Heart left ventricle (tissue), 16 donors: ENCODE results near the gene ERBB4. TPM values are rescaled to one million over a fixed set of nuclear protein-coding genes. Genes with fewer than 3 reads are reported as not detected.

Experiments used
- ATAC-seq, 4 donors: fragments of 200-7000 bp; cut with Tn5 transposase; one replicate each; pipeline ENCODE4 v1.9.1; 2020 to 2022; ENCODE audit warnings: moderate library complexity in 4 of 4, mild to moderate bottlenecking in 3 of 4, moderate number of reproducible peaks in 1 of 4
- DNase-seq, 5 donors: peaks; one replicate each; pipeline ENCODE4 v3.0.0-alpha.2; 2020
- H3K27ac ChIP-seq, 12 donors: fragments of 200-600 bp; sonication (generic) in 4 of 12; one replicate each; pipeline versions ENCODE4 v1.5.0 to v1.8.0; 2016 to 2022; ENCODE audit warnings: mild to moderate bottlenecking in 2 of 12
- H3K27me3 ChIP-seq, 9 donors: fragments of 200-600 bp; sonication (generic) in 2 of 9; one replicate each; pipeline versions ENCODE4 v1.5.1 to v1.8.0; 2016 to 2022; ENCODE audit warnings: mild to moderate bottlenecking in 3 of 9
- H3K36me3 ChIP-seq, 9 donors: fragments of 200-600 bp; sonication (generic) in 2 of 9; one replicate each; pipeline versions ENCODE4 v1.5.0 to v1.8.0; 2018 to 2022; ENCODE audit warnings: mild to moderate bottlenecking in 2 of 9
- H3K4me1 ChIP-seq, 12 donors: fragments of 200-600 bp; sonication (generic) in 4 of 12; one replicate each; pipeline versions ENCODE4 v1.5.0 to v1.8.0; 2016 to 2022; ENCODE audit warnings: mild to moderate bottlenecking in 3 of 12
- H3K4me3 ChIP-seq, 12 donors: fragments of 200-600 bp; sonication (generic) in 4 of 12; one replicate each; pipeline versions ENCODE4 v1.5.0 to v1.8.0; 2017 to 2022; ENCODE audit warnings: mild to moderate bottlenecking in 9 of 12, moderate library complexity in 4 of 12
- H3K9me3 ChIP-seq, 12 donors: fragments of 200-600 bp; sonication (generic) in 4 of 12; one replicate each; pipeline versions ENCODE4 v1.5.0 to v1.8.0; 2016 to 2022; ENCODE audit warnings: mild to moderate bottlenecking in 1 of 12
- POLR2A ChIP-seq, 2 donors: fragments of 450-650 bp; IDR thresholded peaks; one replicate each; pipeline ENCODE4 v1.6.1; 2017; ENCODE audit warnings: antibody characterized with exemption in 2 of 2, mild to moderate bottlenecking in 2 of 2, moderate library complexity in 2 of 2
- WGBS, 4 donors: extraction: QIAGEN DNeasy Blood & Tissue Kit in 2 of 4; methylation state at CpG; one replicate each; pipeline versions ENCODE4 v1.1.5 to v1.1.7; 2013 to 2018; 5-methylcytosine and 5-hydroxymethylcytosine counted together
- intact Hi-C, 10 donors: fragments of 100-400 bp; cut with DNase I; formaldehyde crosslinking; loops; one replicate each; pipeline versions ENCODE4 v1.11.1 to v1.14.2; 2022
- polyA plus RNA-seq, 2 donors: library from polyadenylated mRNA; stranded (reverse); fragments of 200-250 nt; gene quantifications; one replicate each; pipeline ENCODE4 v1.2.3, GENCODE V29; 2013
- total RNA-seq, 9 donors: library from RNA; depleted of rRNA in 2 of 9; stranded (reverse); fragments of >200 nt in 2 of 9; fragmentation: NEBNext Ultra II Directional in 3 of 9; extraction: Animal tissue kit (Norgen Biotek cat#: 25700) in 3 of 9; gene quantifications; one replicate each; pipeline versions ENCODE4 v1.1.0 to v1.2.4, GENCODE V29; 2016 to 2023
- TF ChIP-seq, protein P1 (sequence below), 12 donors: fragments of 200-600 bp; sonication (generic) in 4 of 12; IDR thresholded peaks; one replicate each; pipeline versions ENCODE4 v1.5.0 to v1.8.0; 2018 to 2022; ENCODE audit warnings: antibody characterized with exemption in 12 of 12, mild to moderate bottlenecking in 5 of 12
- donor health status: ischemic (EF 13 %, LVEDD 7.1; RV severe dilation, severe dysfunction).
- donor health status: healthy with polysubstance abuse.
- donor health status: DM: no; HTN: yes; CAD: no.
- donor health status: DM: no; HTN: no; CAD: no.
- donor health status: ischemic (EF 25% LVEDD 6.9; RV normal size, moderate dysfunction).
- donor health status: ischemic (EF 25% LVEDD 5.7; RV mildly dilated, moderate dysfunction).
- donor health status: healthy.
- donor health status: DM: yes; HTN: yes; CAD: no.
- donor health status: ischemic (EF 35%, LVEDD 5.7; RV mildly dilated, moderate dysfunction).
- donor health status: nonischemic (EF 11% LVEDD 7.7; RV severe dilation, severe dysfunction).
- donor health status: DM: yes; HTN: yes; CAD: no.
- donor health status: PGD.
- donor health status: ischemic (EF 29% LVEDD 5.4; RV normal size, mild dysfunction).
- donor health status: nonischemic (EF 23%, LVEDD 6.1; RV moderate dilation, normal function).

The ERBB4 gene
- total and polyA plus RNA-seq, 11 donors: 1.3 to 29.5 (median 11.7) TPM

- no peak for ATAC-seq
- Histone ChIP-seq H3K4me1 (no peaks in the 10 kb centered on the region), H3K4me3 (no peak overlapping the region), H3K27me3 (no peaks in the 10 kb centered on the region), H3K27ac (no peak overlapping the region), H3K9me3 (peaks cover 0 to 7% (median 0%) of the 10 kb centered on the region in 12 donors), H3K36me3 (no peaks in the 10 kb centered on the region)
- intact Hi-C loops: no loop called here
- 79 to 93% (median 86%) methylated on average over 3 of the region's 3 CpGs for WGBS, 4 donors
- no peak for DNase-seq
- TF ChIP-seq POLR2A (IDR thresholded peaks at IDR 0.05): no peak
- TF ChIP-seq, protein P1, sequence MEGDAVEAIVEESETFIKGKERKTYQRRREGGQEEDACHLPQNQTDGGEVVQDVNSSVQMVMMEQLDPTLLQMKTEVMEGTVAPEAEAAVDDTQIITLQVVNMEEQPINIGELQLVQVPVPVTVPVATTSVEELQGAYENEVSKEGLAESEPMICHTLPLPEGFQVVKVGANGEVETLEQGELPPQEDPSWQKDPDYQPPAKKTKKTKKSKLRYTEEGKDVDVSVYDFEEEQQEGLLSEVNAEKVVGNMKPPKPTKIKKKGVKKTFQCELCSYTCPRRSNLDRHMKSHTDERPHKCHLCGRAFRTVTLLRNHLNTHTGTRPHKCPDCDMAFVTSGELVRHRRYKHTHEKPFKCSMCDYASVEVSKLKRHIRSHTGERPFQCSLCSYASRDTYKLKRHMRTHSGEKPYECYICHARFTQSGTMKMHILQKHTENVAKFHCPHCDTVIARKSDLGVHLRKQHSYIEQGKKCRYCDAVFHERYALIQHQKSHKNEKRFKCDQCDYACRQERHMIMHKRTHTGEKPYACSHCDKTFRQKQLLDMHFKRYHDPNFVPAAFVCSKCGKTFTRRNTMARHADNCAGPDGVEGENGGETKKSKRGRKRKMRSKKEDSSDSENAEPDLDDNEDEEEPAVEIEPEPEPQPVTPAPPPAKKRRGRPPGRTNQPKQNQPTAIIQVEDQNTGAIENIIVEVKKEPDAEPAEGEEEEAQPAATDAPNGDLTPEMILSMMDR (IDR thresholded peaks at IDR 0.05): no peak
Measured at GRCh38 chr2:211512806-211513205, 1025.8 kb downstream of the ERBB4 start.

- intact Hi-C loops: no loop called here
- peaks cover 0 to 5% (median 0%) of the 10 kb centered on the region in 12 donors for H3K4me1 ChIP-seq
Measured at GRCh38 chr2:211503856-211504255, 1034.7 kb downstream of the ERBB4 start.

GRCh38 chr2:211503198-211503597 lies 1035.4 kb downstream of the ERBB4 start:
- intact Hi-C loops: no loop called here
- H3K27ac ChIP-seq: no peak overlapping the region
- H3K9me3 ChIP-seq: peaks cover 0 to 11% (median 0%) of the 10 kb centered on the region in 12 donors
- DNase-seq: no peak
- no peak overlapping the region for H3K4me3 ChIP-seq
- H3K27me3 ChIP-seq: no peaks in the 10 kb centered on the region
- WGBS, 4 donors: 83 to 100% (median 88%) methylated on average over 2 to 4 of the region's 4 CpGs
- peaks cover 0 to 5% (median 0%) of the 10 kb centered on the region in 12 donors for H3K4me1 ChIP-seq
- TF ChIP-seq, protein P1 (IDR thresholded peaks at IDR 0.05): no peak
- TF ChIP-seq POLR2A (IDR thresholded peaks at IDR 0.05): no peak
- ATAC-seq: no peak
- H3K36me3 ChIP-seq: no peaks in the 10 kb centered on the region

More at GRCh38 chr2:211503856-211504255, 1034.7 kb downstream of the ERBB4 start:
- H3K4me3 ChIP-seq: no peak overlapping the region
- H3K36me3 ChIP-seq: no peaks in the 10 kb centered on the region
- H3K27me3 ChIP-seq: no peaks in the 10 kb centered on the region
- DNase-seq: no peak
- peaks cover 0 to 11% (median 0%) of the 10 kb centered on the region in 12 donors for H3K9me3 ChIP-seq
- ATAC-seq: no peak
- TF ChIP-seq, protein P1 (IDR thresholded peaks at IDR 0.05): no peak
- no peak for TF ChIP-seq POLR2A (IDR thresholded peaks at IDR 0.05)
- no peak overlapping the region for H3K27ac ChIP-seq

DNA sequence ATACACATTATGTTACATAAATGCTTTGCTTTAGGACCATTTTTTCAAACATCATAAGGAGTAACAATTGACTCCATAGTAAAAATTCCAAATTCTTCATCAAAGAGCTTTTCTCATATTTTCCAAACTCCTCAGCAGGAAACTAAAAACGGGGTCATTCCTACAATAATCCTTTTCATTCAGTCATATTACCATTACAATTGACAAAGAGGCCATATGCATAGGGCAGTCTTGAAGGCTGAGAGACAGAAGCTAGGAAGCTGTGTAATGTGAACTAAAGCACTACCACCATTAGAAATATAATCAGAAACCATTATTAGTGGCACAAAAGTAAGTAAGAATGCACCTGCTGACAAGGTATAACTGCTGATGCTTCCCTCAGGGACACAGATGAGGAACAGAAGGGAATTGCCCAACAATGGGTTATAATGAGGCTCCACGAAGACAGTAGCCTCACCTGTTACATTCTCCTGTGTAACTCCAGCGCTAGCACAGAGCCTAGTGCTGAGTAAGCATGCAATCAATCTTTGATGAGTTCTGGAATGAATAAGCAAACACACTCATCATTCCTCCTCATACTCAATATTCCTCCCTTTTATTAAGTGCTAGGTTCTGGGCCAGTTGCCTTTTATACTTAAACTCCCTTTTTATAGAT lies 1039.9 kb downstream of the ERBB4 start:
- no peaks in the 10 kb centered on the region for H3K9me3 ChIP-seq
- TF ChIP-seq, protein P1 (IDR thresholded peaks at IDR 0.05): no peak
- TF ChIP-seq POLR2A (IDR thresholded peaks at IDR 0.05): no peak
- 52 to 55% (median 53%) methylated on average over 3 of the region's 3 CpGs for WGBS, 4 donors
- intact Hi-C loops: no loop called here
- no peaks in the 10 kb centered on the region for H3K36me3 ChIP-seq
- H3K27ac ChIP-seq: no peak overlapping the region
- H3K4me3 ChIP-seq: no peak overlapping the region
- H3K27me3 ChIP-seq: no peaks in the 10 kb centered on the region
- ATAC-seq (no peak), DNase-seq (no peak)
- peaks cover 0 to 5% (median 0%) of the 10 kb centered on the region in 12 donors for H3K4me1 ChIP-seq
